HUES48 (cell line): ENCODE measurements around the gene ONECUT3.
"Not testable (repeated sequence)": the region's sequence is repeated elsewhere in the genome, so short reads cannot be mapped to it uniquely, and the experiment has no call there.

Experiments
- H3K27ac ChIP-seq: one replicate; pipeline ENCODE4 v1.7.0; 2013; ENCODE audit warnings: low read depth, low read length, inconsistent platforms
- H3K27me3 ChIP-seq: 2 replicates; pipeline ENCODE4 v1.6.1; 2013; ENCODE audit warnings: mild to moderate bottlenecking, low read length; ENCODE audit not compliant: control insufficient read depth, insufficient read depth
- H3K36me3 ChIP-seq: 2 replicates; pipeline ENCODE4 v1.6.1; 2013; ENCODE audit warnings: low read length; ENCODE audit not compliant: control insufficient read depth, insufficient read depth
- H3K4me1 ChIP-seq: 2 replicates; pipeline ENCODE4 v1.6.1; 2013; ENCODE audit warnings: mild to moderate bottlenecking, low read length; ENCODE audit not compliant: control insufficient read depth, insufficient read depth
- H3K4me3 ChIP-seq: 2 replicates; pipeline ENCODE4 v1.5.1; 2013; ENCODE audit warnings: mild to moderate bottlenecking, low read depth, low read length
- H3K9ac ChIP-seq: 2 replicates; pipeline ENCODE4 v1.6.1; 2013; ENCODE audit warnings: mild to moderate bottlenecking, low read depth, low read length, moderate library complexity
- H3K9me3 ChIP-seq: 2 replicates; pipeline ENCODE4 v1.6.1; 2013; ENCODE audit warnings: low read length; ENCODE audit not compliant: control insufficient read depth, insufficient read depth

ONECUT3 gene

DNA sequence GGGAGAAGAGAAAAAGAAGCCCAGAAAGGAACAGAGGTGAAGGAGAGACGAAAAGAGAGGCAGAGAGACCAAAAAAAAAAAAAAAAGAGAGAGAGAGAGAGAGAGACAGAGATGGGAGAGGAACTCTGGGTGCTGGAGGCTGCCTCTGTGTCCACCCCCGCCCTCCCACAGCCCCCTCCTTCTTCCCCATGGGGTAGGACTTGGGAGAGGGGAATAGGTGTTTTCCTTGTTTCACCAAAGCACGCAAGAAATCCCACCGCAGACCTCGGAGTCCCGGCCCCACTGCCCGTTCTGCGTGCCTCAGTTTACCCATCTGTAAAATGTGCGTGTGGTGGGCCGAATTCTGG, 4.9 kb downstream of the ONECUT3 start:
- no peak overlapping the region for H3K27ac ChIP-seq
- no peaks in the 10 kb centered on the region for H3K36me3 ChIP-seq
- no peaks in the 10 kb centered on the region; the same call in 1 of the 2 replicates for H3K9me3 ChIP-seq
- peaks cover 98% of the 10 kb centered on the region for H3K27me3 ChIP-seq
- H3K9ac ChIP-seq: no peak overlapping the region
- H3K4me3 ChIP-seq: no peak overlapping the region
- H3K4me1 ChIP-seq: peaks cover 6% of the 10 kb centered on the region

DNA sequence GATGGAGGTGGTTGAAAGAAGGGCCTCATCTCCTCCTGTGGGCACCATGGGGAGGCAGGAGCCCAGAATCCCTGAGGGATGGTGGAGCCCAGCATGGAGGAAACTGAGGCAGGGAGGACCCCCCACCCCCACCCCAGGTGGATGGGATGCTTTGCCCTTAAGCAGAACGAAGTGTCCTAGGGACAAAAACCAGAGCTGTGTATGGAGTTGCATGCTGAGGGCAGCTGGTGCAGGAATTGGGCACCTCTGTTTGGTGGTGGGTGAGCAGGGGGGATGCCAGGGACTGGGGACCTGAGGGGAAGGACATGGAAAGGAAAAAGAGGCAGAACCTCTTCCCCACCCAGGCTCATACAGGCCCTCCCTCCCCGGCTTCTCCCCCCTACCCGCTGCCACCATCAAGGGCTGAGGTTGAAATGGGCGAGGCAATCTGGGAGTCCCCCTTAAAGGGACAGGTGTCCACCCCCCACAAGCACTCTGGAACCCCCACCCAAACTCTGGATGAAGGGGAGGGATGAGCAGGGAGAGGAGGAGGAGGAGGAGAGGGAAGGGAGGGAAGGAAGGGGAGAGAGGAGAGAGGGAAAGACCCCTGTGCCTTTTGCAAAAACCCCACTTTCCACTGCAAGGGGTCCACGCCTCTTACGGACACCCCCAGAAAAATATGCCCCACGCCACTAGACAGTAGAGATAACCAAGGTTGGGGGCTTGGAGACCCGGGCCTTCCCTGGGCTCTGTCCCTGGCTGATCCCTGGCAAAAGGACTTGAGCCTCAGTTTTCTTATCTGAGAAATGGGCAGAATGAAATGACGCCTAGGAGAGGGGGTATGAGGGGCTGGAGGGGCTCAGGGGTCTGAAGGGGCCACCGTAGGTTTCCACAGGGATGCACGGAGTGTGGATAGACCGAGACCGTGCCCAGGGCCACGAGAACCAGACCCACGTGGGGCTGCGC, 5.9 kb downstream of the ONECUT3 start:
- H3K9ac ChIP-seq: no peak overlapping the region
- H3K27me3 ChIP-seq: peaks cover 99% of the 10 kb centered on the region
- no peak overlapping the region for H3K27ac ChIP-seq
- H3K4me3 ChIP-seq: no peak overlapping the region
- H3K36me3 ChIP-seq: no peaks in the 10 kb centered on the region
- peaks cover 6% of the 10 kb centered on the region for H3K4me1 ChIP-seq
- no peaks in the 10 kb centered on the region; the same call in 1 of the 2 replicates for H3K9me3 ChIP-seq

GRCh38 chr19:1760020-1760419, 6.7 kb downstream of the ONECUT3 start:
- H3K4me1 ChIP-seq: peaks cover 6% of the 10 kb centered on the region
- H3K27me3 ChIP-seq: peaks cover 100% of the 10 kb centered on the region

GRCh38 chr19:1760786-1761527, 7.7 kb downstream of the ONECUT3 start:
- H3K9ac ChIP-seq, H3K4me3 ChIP-seq, H3K4me1 ChIP-seq, H3K27ac ChIP-seq, H3K9me3 ChIP-seq, H3K36me3 ChIP-seq: not testable (repeated sequence)
- peaks cover 100% of the 10 kb centered on the region for H3K27me3 ChIP-seq

More at GRCh38 chr19:1760020-1760419, 6.7 kb downstream of the ONECUT3 start:
- no peaks in the 10 kb centered on the region; the same call in 1 of the 2 replicates for H3K9me3 ChIP-seq
- H3K9ac ChIP-seq: no peak overlapping the region
- H3K36me3 ChIP-seq: no peaks in the 10 kb centered on the region
- H3K4me3 ChIP-seq: no peak overlapping the region
- no peak overlapping the region for H3K27ac ChIP-seq

GRCh38 chr19:1761528-1762242, 8.4 kb downstream of the ONECUT3 start:
- Histone ChIP-seq H3K9me3 (no peaks in the 10 kb centered on the region; the same call in 1 of the 2 replicates), H3K4me3 (no peak overlapping the region), H3K4me1 (peaks cover 3% of the 10 kb centered on the region; the same call in 1 of the 2 replicates), H3K36me3 (no peaks in the 10 kb centered on the region), H3K9ac (no peak overlapping the region), H3K27me3 (peaks cover 100% of the 10 kb centered on the region), H3K27ac (no peak overlapping the region)

- no peaks in the 10 kb centered on the region; the same call in 1 of the 2 replicates for H3K9me3 ChIP-seq
- no peaks in the 10 kb centered on the region for H3K36me3 ChIP-seq
- H3K9ac ChIP-seq: no peak overlapping the region
- H3K27ac ChIP-seq: no peak overlapping the region
- peaks cover 99% of the 10 kb centered on the region for H3K27me3 ChIP-seq
- no peak overlapping the region for H3K4me3 ChIP-seq
- H3K4me1 ChIP-seq: peaks cover 7% of the 10 kb centered on the region; the same call in 1 of the 2 replicates
Measured at GRCh38 chr19:1762243-1763117, 9.2 kb downstream of the ONECUT3 start.

DNA sequence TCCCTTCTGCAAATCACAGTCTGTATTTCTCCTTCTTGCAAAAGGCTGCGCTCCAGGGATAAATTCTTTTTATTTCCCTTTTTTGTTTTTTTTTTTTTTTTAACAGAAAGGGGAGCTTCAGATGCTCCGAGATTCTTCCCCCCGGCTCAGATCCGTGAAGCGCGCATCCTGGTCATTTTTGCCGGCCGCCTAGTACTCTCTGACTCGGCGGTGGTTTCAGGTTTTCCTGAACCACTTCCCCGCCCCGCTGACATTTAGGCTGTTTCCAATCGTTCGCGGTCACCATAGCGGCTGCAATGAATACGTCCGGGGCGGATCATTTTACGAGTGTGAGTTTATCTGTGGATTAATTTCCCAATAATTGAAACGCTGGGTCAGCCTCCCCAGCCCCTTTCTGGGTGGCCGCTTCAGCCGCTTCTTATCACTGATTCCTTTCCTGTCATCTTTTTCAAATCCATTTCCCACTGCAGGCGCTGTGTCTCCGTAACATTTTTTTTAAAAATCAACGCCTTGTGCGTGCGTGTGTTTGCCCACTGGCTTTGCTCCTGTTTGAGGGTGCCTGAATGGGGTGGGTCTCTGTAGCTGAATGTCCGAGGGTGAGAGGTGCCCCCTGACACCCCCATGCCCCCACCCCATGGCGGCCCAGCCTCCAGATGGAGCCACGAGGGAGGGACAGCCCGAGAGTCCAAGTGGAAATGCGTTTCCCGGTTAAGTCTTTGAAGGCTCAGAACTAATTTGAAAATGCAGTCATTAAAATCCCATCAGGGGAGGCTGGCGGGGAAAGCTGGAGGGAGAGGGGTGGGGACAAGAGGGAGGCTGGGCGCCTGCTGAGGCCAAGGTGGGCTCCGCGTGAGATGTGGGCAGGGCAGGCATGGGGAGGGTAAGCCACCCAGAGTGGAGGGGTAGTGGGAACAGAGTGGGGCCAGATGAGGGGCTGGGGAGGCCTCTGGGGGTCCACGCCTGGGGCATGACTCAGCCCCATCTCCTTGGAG, 10.6 kb downstream of the ONECUT3 start:
- H3K4me3 ChIP-seq: no peak overlapping the region
- no peaks in the 10 kb centered on the region for H3K36me3 ChIP-seq
- peaks cover 7% of the 10 kb centered on the region; the same call in 1 of the 2 replicates for H3K4me1 ChIP-seq
- H3K27me3 ChIP-seq: peaks cover 99% of the 10 kb centered on the region
- no peak overlapping the region for H3K27ac ChIP-seq
- no peaks in the 10 kb centered on the region; the same call in 1 of the 2 replicates for H3K9me3 ChIP-seq
- H3K9ac ChIP-seq: no peak overlapping the region

DNA sequence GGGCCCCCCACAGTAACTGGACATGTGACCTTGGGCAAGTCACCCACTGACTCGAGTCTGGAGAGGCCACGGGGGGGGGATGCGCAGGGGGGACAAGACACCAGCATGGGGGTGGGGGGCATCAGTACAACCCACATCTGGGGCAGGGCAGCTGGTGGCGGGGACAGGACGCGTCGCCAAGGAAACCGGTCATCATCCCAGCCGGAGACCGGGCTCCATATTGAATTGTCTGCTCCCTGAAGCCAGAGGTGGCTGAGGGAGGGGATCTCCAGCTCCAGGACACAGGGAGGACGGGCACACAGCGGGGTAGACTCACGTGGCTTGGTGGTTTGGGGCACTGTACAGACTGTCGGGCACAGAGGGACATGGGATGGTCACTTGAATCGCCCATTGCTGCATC, 11.4 kb downstream of the ONECUT3 start:
- Histone ChIP-seq H3K4me1 (peaks cover 7% of the 10 kb centered on the region; the same call in 1 of the 2 replicates), H3K9me3 (no peaks in the 10 kb centered on the region; the same call in 1 of the 2 replicates), H3K9ac (no peak overlapping the region), H3K4me3 (no peak overlapping the region), H3K36me3 (no peaks in the 10 kb centered on the region), H3K27me3 (peaks cover 97% of the 10 kb centered on the region), H3K27ac (no peak overlapping the region)

GRCh38 chr19:1765232-1765903, 12.1 kb downstream of the ONECUT3 start:
- Histone ChIP-seq H3K36me3 (no peaks in the 10 kb centered on the region), H3K9me3 (no peaks in the 10 kb centered on the region; the same call in 1 of the 2 replicates), H3K27me3 (peaks cover 97% of the 10 kb centered on the region), H3K9ac (no peak overlapping the region), H3K4me1 (peaks cover 7% of the 10 kb centered on the region; the same call in 1 of the 2 replicates), H3K4me3 (no peak overlapping the region), H3K27ac (no peak overlapping the region)
